Epithelial cell of proximal tubule (primary cell): Measurements from ENCODE around the gene FCHSD1. TPM values are rescaled to one million over a fixed set of nuclear protein-coding genes. Genes with fewer than 3 reads are reported as not detected.
A peak's percentile ranks its signal among the peaks of the same experiment; 100 is the strongest.

ENCODE experiments used
- DNase-seq: peaks from one replicate; pipeline ENCODE4 v3.0.0-alpha.2; 2011; ENCODE audit warnings: low read depth
- H3K4me3 ChIP-seq: 2 replicates; pipeline ENCODE4 v1.5.1; 2011; ENCODE audit warnings: low read depth, mild to moderate bottlenecking, low read length
- CTCF ChIP-seq: conservative IDR thresholded peaks from 2 replicates; pipeline ENCODE4 v1.5.1; 2012; ENCODE audit warnings: low read depth, mild to moderate bottlenecking, low read length
- total RNA-seq: library from RNA; depleted of rRNA; stranded (reverse); fragments of >200 nt; gene quantifications from 2 replicates; pipeline ENCODE4 v1.2.3, GENCODE V29; 2015

Gene FCHSD1
- total RNA-seq, 1 donor from 2014 or later = 43.1 TPM

- no peak for TF ChIP-seq CTCF
- no peak for DNase-seq
- peak overlapping the region; percentile 47 for H3K4me3 ChIP-seq
Measured at GRCh38 chr5:141692533-141692888, 41.3 kb upstream of the FCHSD1 start.

- DNase-seq = no peak
- TF ChIP-seq CTCF = peak; percentile 86
- peak overlapping the region; percentile 47 for H3K4me3 ChIP-seq
Measured at GRCh38 chr5:141691867-141692532, 40.8 kb upstream of the FCHSD1 start.

- TF ChIP-seq CTCF = no peak
- H3K4me3 ChIP-seq = no peak overlapping the region
Measured at GRCh38 chr5:141691286-141691866, 40.2 kb upstream of the FCHSD1 start.

GRCh38 chr5:141686648-141687416 lies 35.6 kb upstream of the FCHSD1 start:
- no peak overlapping the region for H3K4me3 ChIP-seq
- no peak for DNase-seq
- no peak for TF ChIP-seq CTCF

More at GRCh38 chr5:141691286-141691866, 40.2 kb upstream of the FCHSD1 start:
- no peak for DNase-seq

GRCh38 chr5:141685591-141685990 lies 34.4 kb upstream of the FCHSD1 start:
- no peak for TF ChIP-seq CTCF
- no peak for DNase-seq
- H3K4me3 ChIP-seq = no peak overlapping the region

GRCh38 chr5:141683596-141684141 lies 32.5 kb upstream of the FCHSD1 start:
- TF ChIP-seq CTCF = no peak
- no peak overlapping the region for H3K4me3 ChIP-seq
- DNase-seq = no peak
